Measurements from ENCODE around the gene DNAJC4. TPM values are rescaled to one million over a fixed set of nuclear protein-coding genes. Genes with fewer than 3 reads are reported as not detected.

Gene DNAJC4
- total RNA-seq, 3 donors from 2014 or later = 23.6 to 33.5 (median 32.6) TPM

- peaks cover 9 to 14% of the 10 kb centered on the region in 2 donors for H3K4me1 ChIP-seq
- no peak for DNase-seq (ENCODE audit: low spot score in 2 of 2)
- H3K27ac ChIP-seq = peak within 1 kb of the TSS; percentile 57 to 70
- no peaks in the 10 kb centered on the region for H3K9me3 ChIP-seq
- H3K4me3 ChIP-seq = peak within 1 kb of the TSS; percentile 73 to 84 (median 75)
- no peaks in the 10 kb centered on the region for H3K27me3 ChIP-seq
- TF ChIP-seq, protein P1, sequence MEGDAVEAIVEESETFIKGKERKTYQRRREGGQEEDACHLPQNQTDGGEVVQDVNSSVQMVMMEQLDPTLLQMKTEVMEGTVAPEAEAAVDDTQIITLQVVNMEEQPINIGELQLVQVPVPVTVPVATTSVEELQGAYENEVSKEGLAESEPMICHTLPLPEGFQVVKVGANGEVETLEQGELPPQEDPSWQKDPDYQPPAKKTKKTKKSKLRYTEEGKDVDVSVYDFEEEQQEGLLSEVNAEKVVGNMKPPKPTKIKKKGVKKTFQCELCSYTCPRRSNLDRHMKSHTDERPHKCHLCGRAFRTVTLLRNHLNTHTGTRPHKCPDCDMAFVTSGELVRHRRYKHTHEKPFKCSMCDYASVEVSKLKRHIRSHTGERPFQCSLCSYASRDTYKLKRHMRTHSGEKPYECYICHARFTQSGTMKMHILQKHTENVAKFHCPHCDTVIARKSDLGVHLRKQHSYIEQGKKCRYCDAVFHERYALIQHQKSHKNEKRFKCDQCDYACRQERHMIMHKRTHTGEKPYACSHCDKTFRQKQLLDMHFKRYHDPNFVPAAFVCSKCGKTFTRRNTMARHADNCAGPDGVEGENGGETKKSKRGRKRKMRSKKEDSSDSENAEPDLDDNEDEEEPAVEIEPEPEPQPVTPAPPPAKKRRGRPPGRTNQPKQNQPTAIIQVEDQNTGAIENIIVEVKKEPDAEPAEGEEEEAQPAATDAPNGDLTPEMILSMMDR (IDR thresholded peaks at IDR 0.05) = peak; percentile 71 to 90 (median 72)
- no peak for TF ChIP-seq POLR2AphosphoS5 (IDR thresholded peaks at IDR 0.05)
- H3K36me3 ChIP-seq = no peaks in the 10 kb centered on the region
- intact Hi-C loops (cut with DNase I; ENCODE audit: low total_unique reads) = no loop called here
These were observed 20.8 kb downstream of the DNAJC4 start, which contains the start of gene PLCB3 for GRCh38 chr11:64251016-64251752. Gene PLCB3 (plus strand): TSS chr11:64251530. CDS start chr11:64251650, 120 bp downstream.

DNA sequence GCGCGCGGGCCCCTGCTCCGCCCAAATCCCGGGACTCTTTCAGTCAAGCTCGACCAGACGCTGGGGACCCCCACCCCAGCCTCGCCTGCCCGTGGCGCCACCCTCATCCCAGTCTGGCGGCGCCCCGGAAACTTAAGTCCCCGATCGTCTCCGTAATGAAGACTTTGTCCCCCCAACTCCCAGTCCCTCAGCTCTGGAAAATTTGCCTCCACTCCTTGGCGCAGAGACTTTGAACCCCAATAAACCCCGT lies 21.3 kb downstream of the DNAJC4 start:
- H3K9me3 ChIP-seq = no peaks in the 10 kb centered on the region
- peaks cover 9 to 14% of the 10 kb centered on the region in 2 donors for H3K4me1 ChIP-seq
- H3K27me3 ChIP-seq = no peaks in the 10 kb centered on the region
- H3K36me3 ChIP-seq = no peaks in the 10 kb centered on the region
- DNase-seq (ENCODE audit: low spot score in 2 of 2) = no peak
- intact Hi-C loops (cut with DNase I; ENCODE audit: low total_unique reads) = no loop called here
- H3K27ac ChIP-seq = peak overlapping the region; percentile 57 to 70
- peak overlapping the region; percentile 73 to 84 (median 75) for H3K4me3 ChIP-seq
- TF ChIP-seq, protein P1 (IDR thresholded peaks at IDR 0.05) = no peak
- no peak for TF ChIP-seq POLR2A (IDR thresholded peaks at IDR 0.05)
- no peak for TF ChIP-seq POLR2AphosphoS5 (IDR thresholded peaks at IDR 0.05)

GRCh38 chr11:64252003-64252872 lies 21.9 kb downstream of the DNAJC4 start:
- intact Hi-C loops (cut with DNase I; ENCODE audit: low total_unique reads) = no loop called here
- Histone ChIP-seq H3K27ac (peak overlapping the region in 1 of 2 donors; percentile 57), H3K4me3 (peak overlapping the region; percentile 73 to 84 (median 75)), H3K27me3 (no peaks in the 10 kb centered on the region), H3K4me1 (peaks cover 9 to 14% of the 10 kb centered on the region in 2 donors), H3K9me3 (no peaks in the 10 kb centered on the region), H3K36me3 (no peaks in the 10 kb centered on the region)
- no peak for DNase-seq (ENCODE audit: low spot score in 2 of 2)
- no peak for TF ChIP-seq POLR2AphosphoS5 (IDR thresholded peaks at IDR 0.05)
- TF ChIP-seq, protein P1 (IDR thresholded peaks at IDR 0.05) = peak in 1 of 3 donors; percentile 27
- TF ChIP-seq POLR2A (IDR thresholded peaks at IDR 0.05) = no peak

- H3K27me3 ChIP-seq = no peaks in the 10 kb centered on the region
- no peaks in the 10 kb centered on the region for H3K36me3 ChIP-seq
- no peaks in the 10 kb centered on the region for H3K9me3 ChIP-seq
- H3K4me1 ChIP-seq = peaks cover 8 to 9% of the 10 kb centered on the region in 2 donors
- H3K4me3 ChIP-seq = peak overlapping the region in 1 of 3 donors; percentile 75
- intact Hi-C loops (cut with DNase I; ENCODE audit: low total_unique reads) = no loop called here
- no peak for DNase-seq (ENCODE audit: low spot score in 2 of 2)
- peak overlapping the region in 1 of 2 donors; percentile 57 for H3K27ac ChIP-seq
- TF ChIP-seq, protein P1 (IDR thresholded peaks at IDR 0.05) = no peak
- TF ChIP-seq POLR2A (IDR thresholded peaks at IDR 0.05) = no peak
- TF ChIP-seq POLR2AphosphoS5 (IDR thresholded peaks at IDR 0.05) = no peak
These were observed 22.7 kb downstream of the DNAJC4 start for GRCh38 chr11:64253043-64253442.

- peaks cover 8 to 9% of the 10 kb centered on the region in 2 donors for H3K4me1 ChIP-seq
- no peak for TF ChIP-seq POLR2AphosphoS5 (IDR thresholded peaks at IDR 0.05)
- TF ChIP-seq, protein P1 (IDR thresholded peaks at IDR 0.05) = no peak
- TF ChIP-seq POLR2A (IDR thresholded peaks at IDR 0.05) = no peak
- H3K36me3 ChIP-seq = no peaks in the 10 kb centered on the region
- H3K27ac ChIP-seq = no peak overlapping the region
- H3K4me3 ChIP-seq = no peak overlapping the region
- H3K9me3 ChIP-seq = no peaks in the 10 kb centered on the region
- H3K27me3 ChIP-seq = no peaks in the 10 kb centered on the region
- intact Hi-C loops (cut with DNase I; ENCODE audit: low total_unique reads) = no loop called here
- no peak for DNase-seq (ENCODE audit: low spot score in 2 of 2)
These were observed 23.1 kb downstream of the DNAJC4 start for GRCh38 chr11:64253481-64253880.
